Neural cell (in vitro differentiated cells): ENCODE measurements around the gene OVOL3. TPM values are rescaled to one million over a fixed set of nuclear protein-coding genes. Genes with fewer than 3 reads are reported as not detected.
"Not testable (repeated sequence)": the region's sequence is repeated elsewhere in the genome, so short reads cannot be mapped to it uniquely, and the experiment has no call there.

ENCODE experiments used
- H2AFZ ChIP-seq: fragments of 200-600, 300-800 bp; sonication (generic), shearing (Covaris generic); 2 replicates; pipeline ENCODE4 v1.6.0; 2014; ENCODE audit warnings: low read depth, mild to moderate bottlenecking, antibody characterized with exemption, low read length, moderate library complexity
- H3F3A ChIP-seq: fragments of 200-600 bp; shearing (Covaris generic); 2 replicates; pipeline ENCODE4 v1.6.1; 2016; ENCODE audit warnings: mild to moderate bottlenecking, moderate library complexity, mixed read lengths, antibody characterized with exemption, low read length; ENCODE audit not compliant: insufficient read depth, poor library complexity, severe bottlenecking
- H3K27ac ChIP-seq: fragments of 200-600, 300-800 bp; sonication (generic), shearing (Covaris generic); 2 replicates; pipeline ENCODE4 v1.5.1; 2014; ENCODE audit warnings: mild to moderate bottlenecking, low read length, moderate library complexity
- H3K27me3 ChIP-seq: fragments of 300-800, 200-600 bp; sonication (generic), shearing (Covaris generic); 2 replicates; pipeline ENCODE4 v1.6.0; 2014; ENCODE audit warnings: mild to moderate bottlenecking, low read depth, low read length, moderate library complexity; ENCODE audit not compliant: insufficient read depth
- H3K36me3 ChIP-seq: fragments of 300-800, 200-600 bp; sonication (generic), shearing (Covaris generic); 2 replicates; pipeline ENCODE4 v1.5.1; 2014; ENCODE audit warnings: mild to moderate bottlenecking, antibody characterized with exemption, low read length, moderate library complexity; ENCODE audit not compliant: insufficient read depth
- H3K4me2 ChIP-seq: fragments of 300-800, 200-600 bp; sonication (generic), shearing (Covaris generic); 2 replicates; pipeline ENCODE4 v1.6.0; 2014; ENCODE audit warnings: mild to moderate bottlenecking, low read length
- H3K4me3 ChIP-seq: fragments of 300-800, 200-600 bp; sonication (generic), shearing (Covaris generic); 2 replicates; pipeline ENCODE4 v1.5.1; 2014; ENCODE audit warnings: mild to moderate bottlenecking, low read length, moderate library complexity
- H3K79me2 ChIP-seq: fragments of 200-600 bp; shearing (Covaris generic); replicated peaks from 2 replicates; pipeline ENCODE4 v1.6.0; 2014; ENCODE audit warnings: mild to moderate bottlenecking, low read length, moderate library complexity; ENCODE audit not compliant: insufficient read depth
- H3K9ac ChIP-seq: fragments of 300-800, 200-600 bp; sonication (generic), shearing (Covaris generic); 2 replicates; pipeline ENCODE4 v1.6.1; 2016; ENCODE audit warnings: mild to moderate bottlenecking, low read length, mixed read lengths
- H3K9me2 ChIP-seq: fragments of 200-600 bp; shearing (Covaris generic); 2 replicates; pipeline ENCODE4 v1.6.1; 2016; ENCODE audit warnings: mild to moderate bottlenecking, low read length, mixed read lengths; ENCODE audit not compliant: insufficient read depth
- H3K9me3 ChIP-seq: fragments of 200-600, 300-800 bp; sonication (generic), shearing (Covaris generic); 2 replicates; pipeline ENCODE4 v1.6.1; 2016; ENCODE audit warnings: mild to moderate bottlenecking, mixed run types, low read length, moderate library complexity, mixed read lengths
- H4K20me1 ChIP-seq: fragments of 200-600 bp; shearing (Covaris generic); 2 replicates; pipeline ENCODE4 v1.6.1; 2016; ENCODE audit warnings: mild to moderate bottlenecking, mixed run types; ENCODE audit not compliant: insufficient read depth
- CTCF ChIP-seq: fragments of 450-650 bp; IDR thresholded peaks from 2 replicates; pipeline ENCODE4 v1.5.1; 2014; ENCODE audit warnings: antibody characterized with exemption, mild to moderate bottlenecking, moderate library complexity; ENCODE audit not compliant: poor library complexity, severe bottlenecking
- EZH2 ChIP-seq: fragments of 200-600, 300-800 bp; shearing (Covaris generic), sonication (generic); IDR thresholded peaks from 2 replicates; pipeline ENCODE4 v1.6.1; 2014; ENCODE audit warnings: antibody characterized with exemption, low read length, borderline replicate concordance, mild to moderate bottlenecking; ENCODE audit not compliant: insufficient read depth, poor library complexity, severe bottlenecking
- POLR2AphosphoS5 ChIP-seq: IDR thresholded peaks from 2 replicates; pipeline ENCODE4 v1.6.1; 2012
- RAD21 ChIP-seq: fragments of 450-650 bp; conservative IDR thresholded peaks from 2 replicates; pipeline ENCODE4 v1.6.1; 2014; ENCODE audit warnings: antibody characterized with exemption, mild to moderate bottlenecking, moderate library complexity
- REST ChIP-seq: IDR thresholded peaks from 2 replicates; pipeline ENCODE4 v1.6.1; 2012; ENCODE audit warnings: borderline replicate concordance
- SMC3 ChIP-seq: fragments of 450-650 bp; conservative IDR thresholded peaks from 2 replicates; pipeline ENCODE4 v1.6.1; 2014; ENCODE audit warnings: antibody characterized with exemption, mild to moderate bottlenecking, moderate library complexity; ENCODE audit not compliant: poor library complexity
- TAF1 ChIP-seq: IDR thresholded peaks from 2 replicates; pipeline ENCODE4 v1.6.1; 2012; ENCODE audit warnings: low read depth
- polyA plus RNA-seq: library from polyadenylated mRNA; depleted of rRNA; stranded (reverse); fragments of >200 nt; gene quantifications from 2 replicates; pipeline ENCODE4 v1.2.3, GENCODE V29; 2014

Gene OVOL3
- polyA plus RNA-seq, 1 donor from 2014 or later: not detected

- Histone ChIP-seq H3K79me2 (no peaks in the 10 kb centered on the region), H3K4me3 (peak overlapping the region; percentile 71), H3K9me3 (no peaks in the 10 kb centered on the region), H3K36me3 (peaks cover 4% of the 10 kb centered on the region), H3K9ac (peak overlapping the region; percentile 66), H3F3A (no peaks in the 10 kb centered on the region), H3K27ac (peak overlapping the region; percentile 60), H4K20me1 (no peaks in the 10 kb centered on the region), H3K27me3 (no peaks in the 10 kb centered on the region), H3K4me2 (peak overlapping the region; percentile 70), H2AFZ (peak overlapping the region; percentile 63), H3K9me2 (no peaks in the 10 kb centered on the region)
- TF ChIP-seq RAD21 (no peak), POLR2AphosphoS5 (no peak), EZH2 (no peak), SMC3 (no peak), REST (no peak), TAF1 (no peak), CTCF (no peak)
These were observed 17.4 kb downstream of the OVOL3 start for GRCh38 chr19:36128392-36128736.

GRCh38 chr19:36131221-36131620, 20.3 kb downstream of the OVOL3 start:
- not testable (repeated sequence) for H3F3A ChIP-seq, H3K27me3 ChIP-seq, H4K20me1 ChIP-seq, H3K4me3 ChIP-seq, H3K36me3 ChIP-seq, H3K4me2 ChIP-seq, H3K9me3 ChIP-seq, H3K27ac ChIP-seq, H3K79me2 ChIP-seq, H3K9me2 ChIP-seq, H3K9ac ChIP-seq, H2AFZ ChIP-seq

GRCh38 chr19:36134867-36135266, 23.9 kb downstream of the OVOL3 start:
- H3K27me3 ChIP-seq, H3F3A ChIP-seq, H3K4me2 ChIP-seq, H2AFZ ChIP-seq, H3K36me3 ChIP-seq, H3K27ac ChIP-seq, H4K20me1 ChIP-seq, H3K9me2 ChIP-seq, H3K9me3 ChIP-seq, H3K9ac ChIP-seq, H3K4me3 ChIP-seq, H3K79me2 ChIP-seq: not testable (repeated sequence)
